Erythroblast (primary cell): ENCODE measurements around the gene TNFAIP8L1.

Experiments used
- GATA1 ChIP-seq: IDR thresholded peaks from 2 replicates; pipeline ENCODE4 v1.6.1; 2011; ENCODE audit warnings: low read depth, mild to moderate bottlenecking, control low read depth, low read length, moderate library complexity
- POLR2A ChIP-seq: IDR thresholded peaks from 2 replicates; pipeline ENCODE4 v1.6.1; 2011; ENCODE audit warnings: mild to moderate bottlenecking, low read length

GRCh38 chr19:4653793-4654436 is 14.6 kb downstream of the TNFAIP8L1 start:
- TF ChIP-seq POLR2A (no peak), GATA1 (no peak)
